ENCODE measurements around the gene CREB3.
A peak's percentile ranks its signal among the peaks of the same experiment; 100 is the strongest.

The CREB3 gene

GRCh38 chr9:35763181-35763580 lies 30.7 kb downstream of the CREB3 start:
- in situ Hi-C loops (cut with MboI; ENCODE audit: low pct_unique_long_range_greater_than_20kb, low sequenced_read_pairs) = no loop called here
- no peak for DNase-seq

GRCh38 chr9:35763803-35764202 lies 31.3 kb downstream of the CREB3 start:
- in situ Hi-C loops (cut with MboI; ENCODE audit: low pct_unique_long_range_greater_than_20kb, low sequenced_read_pairs) = no loop called here
- peak; percentile 15 for DNase-seq

GRCh38 chr9:35766997-35767396 lies 34.5 kb downstream of the CREB3 start:
- in situ Hi-C loops (cut with MboI; ENCODE audit: low pct_unique_long_range_greater_than_20kb, low sequenced_read_pairs) = no loop called here
- no peak for DNase-seq

GRCh38 chr9:35767458-35767857 lies 35.0 kb downstream of the CREB3 start:
- in situ Hi-C loops (cut with MboI; ENCODE audit: low pct_unique_long_range_greater_than_20kb, low sequenced_read_pairs) = no loop called here

GRCh38 chr9:35769763-35770162 lies 37.3 kb downstream of the CREB3 start:
- no peak for DNase-seq
- in situ Hi-C loops (cut with MboI; ENCODE audit: low pct_unique_long_range_greater_than_20kb, low sequenced_read_pairs) = no loop called here

More at GRCh38 chr9:35767458-35767857, 35.0 kb downstream of the CREB3 start:
- no peak for DNase-seq

- no peak for DNase-seq
Measured at GRCh38 chr9:35771075-35771433, 38.6 kb downstream of the CREB3 start.

GRCh38 chr9:35771534-35771933 lies 39.1 kb downstream of the CREB3 start:
- no peak for DNase-seq
- in situ Hi-C loops (cut with MboI; ENCODE audit: low pct_unique_long_range_greater_than_20kb, low sequenced_read_pairs) = no loop called here

More at GRCh38 chr9:35771075-35771433, 38.6 kb downstream of the CREB3 start:
- in situ Hi-C loops (cut with MboI; ENCODE audit: low pct_unique_long_range_greater_than_20kb, low sequenced_read_pairs) = no loop called here

GRCh38 chr9:35771943-35772342 lies 39.5 kb downstream of the CREB3 start:
- in situ Hi-C loops (cut with MboI; ENCODE audit: low pct_unique_long_range_greater_than_20kb, low sequenced_read_pairs) = no loop called here
- DNase-seq = no peak

GRCh38 chr9:35774907-35775635 lies 42.6 kb downstream of the CREB3 start:
- DNase-seq = peak; percentile 81
- in situ Hi-C loops (cut with MboI; ENCODE audit: low pct_unique_long_range_greater_than_20kb, low sequenced_read_pairs) = no loop called here

- DNase-seq = peak; percentile 78
- in situ Hi-C loops (cut with MboI; ENCODE audit: low pct_unique_long_range_greater_than_20kb, low sequenced_read_pairs) = no loop called here
Measured at GRCh38 chr9:35776018-35776417, 43.6 kb downstream of the CREB3 start.

GRCh38 chr9:35778496-35778895 lies 46.0 kb downstream of the CREB3 start:
- DNase-seq = no peak
- in situ Hi-C loops (cut with MboI; ENCODE audit: low pct_unique_long_range_greater_than_20kb, low sequenced_read_pairs) = no loop called here

GRCh38 chr9:35781066-35781465 lies 48.6 kb downstream of the CREB3 start:
- in situ Hi-C loops (cut with MboI; ENCODE audit: low pct_unique_long_range_greater_than_20kb, low sequenced_read_pairs) = no loop called here
- no peak for DNase-seq

GRCh38 chr9:35783418-35783817 lies 51.0 kb downstream of the CREB3 start:
- DNase-seq = no peak
- in situ Hi-C loops (cut with MboI; ENCODE audit: low pct_unique_long_range_greater_than_20kb, low sequenced_read_pairs) = no loop called here

Data from KBM-7 (cell line).